T-helper 2 cell treated with Interferon-gamma antibody and Interleukin-4, amounts not matched to agents 100 ng/mL and 5 ng/mL, for 36 hours (primary cell): ENCODE results near the gene GRID2. TPM values are rescaled to one million over a fixed set of nuclear protein-coding genes. Genes with fewer than 3 reads are reported as not detected.

Experiments used
- intact Hi-C: fragments of 100-400 bp; cut with micrococcal nuclease; formaldehyde crosslinking; loops from one replicate; pipeline ENCODE4 v1.15.1; 2023
- total RNA-seq: library from RNA; stranded (reverse); gene quantifications from 2 replicates; pipeline ENCODE4 v1.2.3, GENCODE V29; 2022

GRID2 gene
- total RNA-seq, 1 donor from 2014 or later = not detected

GRCh38 chr4:93777081-93777460, 1473.3 kb downstream of the GRID2 start:
- intact Hi-C loops = no loop called here

DNA sequence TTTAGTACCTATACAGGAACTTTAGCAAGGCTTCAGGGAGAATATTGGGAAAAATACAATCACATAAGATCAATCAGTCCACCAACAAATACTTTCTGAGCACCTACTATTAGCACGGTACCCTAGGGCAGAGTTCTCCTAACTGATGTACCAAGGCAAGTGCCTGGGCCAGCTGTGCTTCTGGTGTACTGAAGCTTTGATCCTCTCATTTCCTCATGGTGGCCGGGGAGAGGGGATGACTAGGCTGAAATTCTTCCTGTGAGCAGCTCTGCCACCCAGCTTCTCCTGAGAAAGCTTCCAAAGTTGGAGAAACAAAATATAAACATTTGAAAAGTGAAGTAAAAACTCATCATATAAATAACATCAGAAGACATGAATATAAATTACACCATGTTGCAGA, 1475.5 kb downstream of the GRID2 start:
- intact Hi-C loops = no loop called here

DNA sequence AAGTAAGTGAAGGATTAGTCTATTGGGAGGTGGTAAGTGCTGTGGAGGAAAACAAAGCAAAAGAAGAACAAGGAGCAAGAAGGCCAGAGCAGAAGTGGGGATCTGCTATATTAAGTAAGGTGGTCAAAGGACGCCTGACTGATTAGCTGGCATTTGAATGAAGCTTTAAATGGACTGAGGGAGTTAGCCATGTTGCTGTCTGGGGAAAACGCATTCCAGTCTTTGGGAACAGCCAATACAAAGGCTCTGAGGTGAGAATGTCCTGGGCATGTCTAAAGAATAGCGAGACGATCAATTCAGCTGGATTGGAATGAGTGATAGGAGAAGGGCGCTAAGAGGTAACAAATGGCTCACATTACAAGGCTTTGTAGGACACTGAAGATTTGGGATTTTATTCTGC, 1476.3 kb downstream of the GRID2 start:
- intact Hi-C loops = no loop called here

DNA sequence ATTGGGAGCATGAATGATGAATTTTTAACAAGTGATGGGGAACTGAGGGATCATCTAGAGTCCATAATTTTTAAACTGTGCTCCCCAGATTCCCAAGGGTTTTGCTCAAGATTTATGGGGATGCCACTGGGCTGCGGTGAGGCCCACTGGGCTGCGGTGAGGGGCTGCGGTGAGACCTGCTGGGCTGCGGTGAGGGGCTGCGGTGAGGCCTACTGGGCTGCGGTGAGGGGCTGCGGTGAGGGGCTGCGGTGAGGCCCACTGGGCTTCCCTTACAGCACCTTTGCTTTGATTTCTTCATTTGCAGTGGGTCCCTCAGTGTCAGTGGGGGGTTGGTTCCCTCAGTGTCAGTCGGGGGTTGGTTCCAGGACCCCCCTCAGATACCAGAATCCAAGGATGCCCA, 1477.4 kb downstream of the GRID2 start:
- intact Hi-C loops = no loop called here

DNA sequence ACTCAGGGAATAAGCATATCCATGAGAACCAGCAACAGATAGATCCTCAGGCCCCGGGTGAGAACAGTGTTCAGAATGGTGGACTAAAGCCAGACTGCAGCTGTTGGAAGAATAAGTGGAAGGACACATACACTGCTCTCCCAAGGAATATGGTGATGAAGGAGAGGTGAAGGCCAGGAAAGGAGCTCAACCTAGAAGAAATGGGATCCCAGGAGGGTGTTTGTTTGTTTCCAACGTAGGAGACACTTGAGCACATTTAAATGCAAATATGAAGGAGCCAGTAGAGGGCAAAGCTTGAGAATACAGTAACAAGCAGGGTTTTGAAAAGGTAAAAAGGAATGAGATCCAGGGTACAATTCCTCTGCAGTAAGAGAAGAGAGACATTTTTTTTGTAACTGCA, 1482.4 kb downstream of the GRID2 start:
- intact Hi-C loops = no loop called here

DNA sequence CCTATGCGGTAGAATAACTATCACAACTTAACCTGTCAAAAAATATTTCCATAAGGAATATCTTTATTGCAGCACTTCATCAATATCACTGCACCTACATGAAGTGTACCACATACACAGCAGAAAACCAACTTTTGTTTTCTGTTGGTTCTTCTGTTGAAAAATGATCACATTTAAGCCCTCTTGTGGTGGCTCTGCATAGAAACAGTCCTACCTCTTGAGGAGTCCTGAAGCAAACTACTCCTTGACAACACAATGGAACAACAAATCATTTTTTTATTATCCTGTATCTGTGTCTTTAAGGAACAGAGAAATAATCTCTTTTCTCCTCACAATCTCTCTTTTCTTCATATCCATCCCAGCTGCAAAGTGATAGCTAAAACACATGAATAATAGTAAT, 1484.9 kb downstream of the GRID2 start:
- intact Hi-C loops = loop anchor here (2.0 kb wide), 1 partner anchor 40 kb away; no protein-coding TSS in a partner anchor

DNA sequence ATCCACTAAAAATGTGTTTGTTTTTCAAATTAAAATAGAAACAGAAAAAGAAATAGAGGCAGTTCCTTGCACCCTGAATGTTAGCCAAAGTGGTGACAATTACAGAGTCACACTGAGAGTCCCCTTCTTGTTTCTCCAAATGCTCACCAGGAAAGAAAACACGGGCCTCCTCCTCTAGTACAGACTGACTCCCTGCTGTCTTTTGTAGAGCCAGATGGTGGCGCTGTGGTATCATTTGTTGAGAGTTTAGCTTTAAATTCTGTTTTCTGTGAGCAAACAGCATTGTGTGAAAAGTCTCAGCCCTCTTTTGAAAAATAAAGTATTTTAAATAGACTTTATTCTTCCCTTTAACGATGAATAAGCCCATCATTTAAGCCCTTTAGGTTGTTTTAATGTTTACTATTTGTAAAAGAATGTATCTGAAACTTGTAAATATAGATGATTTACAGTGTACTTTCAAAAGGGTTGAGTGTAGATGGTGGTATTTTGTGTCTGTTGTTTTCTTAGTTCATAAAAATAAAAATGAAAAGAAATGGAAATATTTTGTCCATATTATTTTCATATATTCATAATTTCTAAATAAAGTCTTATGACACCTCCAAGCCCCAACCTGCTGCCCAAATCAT, 1487.9 kb downstream of the GRID2 start:
- intact Hi-C loops = loop anchor here (2.0 to 5.0 kb wide), 4 partner anchors 336 to 616 kb away; no protein-coding TSS in a partner anchor

DNA sequence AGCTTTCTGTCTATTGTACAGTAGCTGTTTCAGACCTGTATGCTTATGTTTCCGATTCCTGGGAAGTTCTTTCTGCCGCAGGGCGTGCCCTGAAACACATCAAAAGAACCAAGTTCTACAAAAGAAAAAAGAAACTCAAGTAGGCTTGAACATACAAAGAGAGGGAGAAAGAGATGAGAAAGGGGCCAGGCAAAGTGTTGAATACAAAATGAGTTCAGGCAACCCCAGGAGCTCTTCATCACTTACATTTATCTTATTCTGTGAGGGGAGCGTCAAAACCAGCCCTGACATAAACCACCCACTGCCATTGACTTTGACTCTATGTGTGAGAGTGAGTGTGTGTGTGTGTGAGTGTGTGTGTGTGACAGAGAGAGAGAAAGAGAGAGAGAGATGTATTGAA, 1498.3 kb downstream of the GRID2 start:
- intact Hi-C loops = no loop called here

DNA sequence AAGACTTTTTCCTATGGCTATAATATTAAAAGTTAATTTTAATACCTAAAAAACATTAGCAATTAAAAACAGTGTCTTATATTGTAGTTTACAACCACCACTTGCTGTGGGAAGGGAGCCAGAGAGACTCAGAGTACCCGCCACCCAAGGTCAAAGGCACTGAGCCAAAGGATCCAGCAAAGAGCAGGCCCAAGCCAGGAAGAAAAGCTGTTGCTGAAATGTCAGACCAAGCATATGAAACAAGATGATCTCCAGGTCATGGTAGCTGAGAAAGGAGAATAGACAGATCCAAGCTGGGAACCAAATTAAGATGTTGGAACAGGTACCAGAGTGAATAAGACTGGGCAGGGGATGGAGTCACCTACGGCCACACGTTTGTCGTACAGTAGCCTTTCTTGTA, 1506.0 kb downstream of the GRID2 start:
- intact Hi-C loops = no loop called here

GRCh38 chr4:93810340-93810992, 1506.7 kb downstream of the GRID2 start:
- intact Hi-C loops = no loop called here

GRCh38 chr4:93813092-93813491, 1509.3 kb downstream of the GRID2 start:
- intact Hi-C loops = no loop called here

DNA sequence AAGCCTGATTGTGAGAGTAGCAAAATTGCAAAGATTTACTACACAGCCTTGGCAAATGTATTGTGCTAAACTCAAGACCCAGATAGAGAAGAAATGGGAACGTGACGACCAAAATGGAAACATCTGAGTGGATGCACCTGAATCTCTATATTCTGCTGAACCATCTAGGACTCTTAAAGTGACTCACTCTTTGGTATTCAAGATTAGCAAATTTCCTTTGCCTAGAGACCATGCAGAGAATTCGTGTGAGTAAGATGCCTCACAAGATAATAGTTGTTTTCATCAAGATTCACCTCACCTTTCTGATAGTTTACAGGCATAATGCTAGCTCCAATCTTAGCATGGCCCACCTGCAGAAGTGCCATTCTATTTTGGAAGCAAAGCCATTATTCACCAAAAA, 1510.4 kb downstream of the GRID2 start:
- intact Hi-C loops = no loop called here

DNA sequence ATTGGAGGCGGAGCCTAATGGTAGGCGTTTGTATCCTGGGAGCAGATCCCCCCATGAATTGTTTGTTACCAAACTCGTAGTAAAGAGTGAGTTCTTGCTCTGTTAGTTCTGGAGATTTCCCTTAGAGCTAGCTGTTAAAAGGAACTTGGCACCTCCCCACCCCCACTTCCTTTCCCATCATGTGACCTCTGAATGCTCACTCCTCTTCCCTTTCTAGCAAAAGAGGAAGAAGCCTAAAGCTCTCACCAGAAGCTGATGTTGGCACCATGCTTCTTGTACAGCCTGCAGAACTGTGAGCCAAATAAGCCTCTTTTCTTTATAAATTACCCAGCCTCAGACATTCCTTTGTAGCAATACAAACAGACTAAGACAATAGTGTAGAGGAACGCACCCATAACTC, 1511.0 kb downstream of the GRID2 start:
- intact Hi-C loops = no loop called here
